Measurements from ENCODE around the gene PAK2. TPM values are rescaled to one million over a fixed set of nuclear protein-coding genes. Genes with fewer than 3 reads are reported as not detected.
"Not testable (repeated sequence)": the region's sequence is repeated elsewhere in the genome, so short reads cannot be mapped to it uniquely, and the experiment has no call there.

Gene PAK2
- total and polyA plus RNA-seq, 2 donors from 2014 or later = 13.4 to 67.1 TPM

DNA sequence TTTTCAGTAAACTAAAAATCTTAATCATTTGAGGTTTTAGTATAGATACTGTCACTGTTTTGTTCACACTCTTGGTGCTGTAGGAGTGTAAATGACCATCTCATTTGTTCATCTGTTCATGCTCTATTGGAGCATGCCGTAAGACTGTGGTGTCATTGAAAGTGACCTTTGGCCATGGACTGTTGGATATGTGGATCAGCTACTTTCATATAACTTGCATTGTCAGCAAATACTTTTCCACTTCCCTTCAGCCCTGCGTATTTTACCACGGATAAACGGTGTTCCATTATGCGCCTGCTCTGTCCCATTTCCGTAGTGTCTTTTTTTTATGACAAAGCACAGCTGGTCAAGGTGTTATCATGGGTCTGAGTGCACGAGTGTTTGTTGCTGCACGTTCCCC is 95.4 kb downstream of the PAK2 start:
- intact Hi-C loops (cut with DNase I) = loop anchor here (10.0 kb wide), 1 partner anchor 130 kb away; the partner anchor contains the start of gene PIGZ
- Histone ChIP-seq H3K9ac (ENCODE audit: low read length in 3 of 3) (no peak overlapping the region), H3K4me3 (ENCODE audit: low read length in 3 of 3) (no peak overlapping the region), H3K27ac (ENCODE audit: low read depth in 2 of 2, low read length in 2 of 2) (no peak overlapping the region), H3K27me3 (ENCODE audit: control insufficient read depth, insufficient read depth, low read length) (no peaks in the 10 kb centered on the region), H3K9me3 (ENCODE audit: control insufficient read depth in 2 of 3, insufficient read depth in 1 of 3, low read length in 3 of 3) (no peaks in the 10 kb centered on the region), H3K4me1 (ENCODE audit: control insufficient read depth in 2 of 3, insufficient read depth in 2 of 3, low read depth in 1 of 3, low read length in 3 of 3) (peaks cover 0 to 3% (median 0%) of the 10 kb centered on the region in 3 donors), H3K36me3 (ENCODE audit: control insufficient read depth in 2 of 3, insufficient read depth in 3 of 3, low read length in 3 of 3) (peaks cover 0 to 5% (median 0%) of the 10 kb centered on the region in 3 donors)
- no peak for TF ChIP-seq CTCF (IDR thresholded peaks at IDR 0.05; ENCODE audit: borderline replicate concordance, extremely low read depth, insufficient read depth)
- DNase-seq = peak in 4 of 5 donors; percentile 51 to 80 (median 63)
- FAIRE-seq = no peak

GRCh38 chr3:196836626-196837025 is 97.0 kb downstream of the PAK2 start:
- not testable (repeated sequence) for DNase-seq; FAIRE-seq; H3K27ac ChIP-seq (ENCODE audit: low read depth in 2 of 2, low read length in 2 of 2); H3K4me1 ChIP-seq (ENCODE audit: control insufficient read depth in 2 of 3, insufficient read depth in 2 of 3, low read depth in 1 of 3, low read length in 3 of 3); H3K36me3 ChIP-seq (ENCODE audit: control insufficient read depth in 2 of 3, insufficient read depth in 3 of 3, low read length in 3 of 3); H3K27me3 ChIP-seq (ENCODE audit: control insufficient read depth, insufficient read depth, low read length); H3K4me3 ChIP-seq (ENCODE audit: low read length in 3 of 3); H3K9me3 ChIP-seq (ENCODE audit: control insufficient read depth in 2 of 3, insufficient read depth in 1 of 3, low read length in 3 of 3); H3K9ac ChIP-seq (ENCODE audit: low read length in 3 of 3)
- intact Hi-C loops (cut with DNase I) = loop anchor here (10.0 kb wide), 1 partner anchor 128 kb away; the partner anchor contains the start of gene PIGZ

DNA sequence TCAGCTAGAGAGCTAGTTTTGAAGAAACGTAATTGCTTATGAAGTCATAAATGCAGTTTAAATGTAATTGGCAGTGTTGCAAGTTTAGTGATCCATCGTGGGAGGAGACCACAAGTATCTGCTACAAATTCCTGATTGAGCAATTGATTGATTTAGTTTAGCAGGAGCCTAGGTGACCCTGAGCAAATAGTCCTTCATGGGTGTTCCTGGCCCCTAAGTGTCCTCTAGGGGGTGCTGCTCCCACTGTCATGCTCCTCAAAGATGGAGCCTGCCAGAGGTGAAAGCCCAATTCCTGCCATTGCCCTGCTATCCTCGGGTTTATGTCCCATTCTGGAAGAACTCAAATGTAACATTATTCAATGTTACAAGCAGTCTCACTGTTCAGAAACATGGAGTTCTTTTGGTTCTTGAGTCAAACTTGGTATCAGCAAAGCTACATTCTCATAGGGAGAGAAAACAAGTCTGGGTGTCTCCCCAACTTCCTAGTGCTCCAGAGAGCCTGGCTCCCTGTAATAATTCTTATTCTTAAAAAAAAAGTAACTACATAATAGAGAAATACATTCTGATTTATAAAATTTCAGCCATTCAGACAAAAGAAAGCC is 98.3 kb downstream of the PAK2 start:
- H3K27me3 ChIP-seq (ENCODE audit: control insufficient read depth, insufficient read depth, low read length) = no peaks in the 10 kb centered on the region
- no peak overlapping the region for H3K4me3 ChIP-seq (ENCODE audit: low read length in 3 of 3)
- peak; percentile 50 for TF ChIP-seq CTCF (IDR thresholded peaks at IDR 0.05; ENCODE audit: borderline replicate concordance, extremely low read depth, insufficient read depth)
- DNase-seq = peak in 3 of 5 donors; percentile 11 to 45 (median 15)
- H3K9ac ChIP-seq (ENCODE audit: low read length in 3 of 3) = no peak overlapping the region
- H3K36me3 ChIP-seq (ENCODE audit: control insufficient read depth in 2 of 3, insufficient read depth in 3 of 3, low read length in 3 of 3) = no peaks in the 10 kb centered on the region
- no peak for FAIRE-seq
- intact Hi-C loops (cut with DNase I) = loop anchor here (10.0 kb wide), 1 partner anchor 127 kb away; the partner anchor contains the start of gene PIGZ
- H3K9me3 ChIP-seq (ENCODE audit: control insufficient read depth in 2 of 3, insufficient read depth in 1 of 3, low read length in 3 of 3) = no peaks in the 10 kb centered on the region
- no peak overlapping the region for H3K27ac ChIP-seq (ENCODE audit: low read depth in 2 of 2, low read length in 2 of 2)
- H3K4me1 ChIP-seq (ENCODE audit: control insufficient read depth in 2 of 3, insufficient read depth in 2 of 3, low read depth in 1 of 3, low read length in 3 of 3) = peaks cover 0 to 3% (median 0%) of the 10 kb centered on the region in 3 donors

- not testable (repeated sequence) for H3K27ac ChIP-seq (ENCODE audit: low read depth in 2 of 2, low read length in 2 of 2); FAIRE-seq; H3K9me3 ChIP-seq (ENCODE audit: control insufficient read depth in 2 of 3, insufficient read depth in 1 of 3, low read length in 3 of 3); H3K36me3 ChIP-seq (ENCODE audit: control insufficient read depth in 2 of 3, insufficient read depth in 3 of 3, low read length in 3 of 3); H3K4me1 ChIP-seq (ENCODE audit: control insufficient read depth in 2 of 3, insufficient read depth in 2 of 3, low read depth in 1 of 3, low read length in 3 of 3); H3K4me3 ChIP-seq (ENCODE audit: low read length in 3 of 3); DNase-seq; H3K27me3 ChIP-seq (ENCODE audit: control insufficient read depth, insufficient read depth, low read length); H3K9ac ChIP-seq (ENCODE audit: low read length in 3 of 3)
- intact Hi-C loops (cut with DNase I) = loop anchor here (10.0 kb wide), 1 partner anchor 125 kb away; the partner anchor contains the start of gene PIGZ
These were observed 99.7 kb downstream of the PAK2 start for GRCh38 chr3:196839351-196839750.

All from kidney (tissue), 14 donors.